BJ (cell line): ENCODE data around the gene CNGA3. TPM values are rescaled to one million over a fixed set of nuclear protein-coding genes. Genes with fewer than 3 reads are reported as not detected.

ENCODE experiments used
- CTCF ChIA-PET: fragments of 350-600 bp; formaldehyde crosslinking; extraction: SDS; loops from one replicate; lab custom pipeline; 2021; ENCODE audit warnings: antibody characterized with exemption, inconsistent platforms; lab: Yijun Ruan, JAX
- POLR2A ChIA-PET: fragments of 300-600 bp; sonication (Branson Sonifier 250); formaldehyde crosslinking; extraction: SDS; loops from one replicate; lab custom pipeline; 2021; ENCODE audit warnings: antibody characterized with exemption; lab: Charles Lee
- DNase-seq: peaks from one replicate; pipeline ENCODE4 v3.0.0-alpha.2; 2011; ENCODE audit warnings: low read depth
- H3K27me3 ChIP-seq: 2 replicates; pipeline ENCODE4 v1.6.0; 2011; ENCODE audit warnings: low read length; ENCODE audit not compliant: control insufficient read depth, insufficient read depth
- H3K36me3 ChIP-seq: 2 replicates; pipeline ENCODE4 v1.5.1; 2011; ENCODE audit warnings: low read length; ENCODE audit not compliant: control insufficient read depth, insufficient read depth
- H3K4me3 ChIP-seq: 2 replicates; pipeline ENCODE4 v1.5.1; 2011; ENCODE audit warnings: low read depth, mild to moderate bottlenecking, control low read depth, low read length
- CTCF ChIP-seq: IDR thresholded peaks from 2 replicates; pipeline ENCODE4 v1.5.1; 2011; ENCODE audit warnings: low read depth, mild to moderate bottlenecking, control low read depth, inconsistent platforms, low read length, moderate library complexity; ENCODE audit not compliant: insufficient read depth
- polyA plus RNA-seq: library from polyadenylated mRNA; depleted of rRNA; stranded (reverse); fragments of >200 nt; gene quantifications from 2 replicates; pipeline ENCODE4 v1.2.3, GENCODE V29; 2011

The CNGA3 gene
- polyA plus RNA-seq, 1 experiment: not detected

DNA sequence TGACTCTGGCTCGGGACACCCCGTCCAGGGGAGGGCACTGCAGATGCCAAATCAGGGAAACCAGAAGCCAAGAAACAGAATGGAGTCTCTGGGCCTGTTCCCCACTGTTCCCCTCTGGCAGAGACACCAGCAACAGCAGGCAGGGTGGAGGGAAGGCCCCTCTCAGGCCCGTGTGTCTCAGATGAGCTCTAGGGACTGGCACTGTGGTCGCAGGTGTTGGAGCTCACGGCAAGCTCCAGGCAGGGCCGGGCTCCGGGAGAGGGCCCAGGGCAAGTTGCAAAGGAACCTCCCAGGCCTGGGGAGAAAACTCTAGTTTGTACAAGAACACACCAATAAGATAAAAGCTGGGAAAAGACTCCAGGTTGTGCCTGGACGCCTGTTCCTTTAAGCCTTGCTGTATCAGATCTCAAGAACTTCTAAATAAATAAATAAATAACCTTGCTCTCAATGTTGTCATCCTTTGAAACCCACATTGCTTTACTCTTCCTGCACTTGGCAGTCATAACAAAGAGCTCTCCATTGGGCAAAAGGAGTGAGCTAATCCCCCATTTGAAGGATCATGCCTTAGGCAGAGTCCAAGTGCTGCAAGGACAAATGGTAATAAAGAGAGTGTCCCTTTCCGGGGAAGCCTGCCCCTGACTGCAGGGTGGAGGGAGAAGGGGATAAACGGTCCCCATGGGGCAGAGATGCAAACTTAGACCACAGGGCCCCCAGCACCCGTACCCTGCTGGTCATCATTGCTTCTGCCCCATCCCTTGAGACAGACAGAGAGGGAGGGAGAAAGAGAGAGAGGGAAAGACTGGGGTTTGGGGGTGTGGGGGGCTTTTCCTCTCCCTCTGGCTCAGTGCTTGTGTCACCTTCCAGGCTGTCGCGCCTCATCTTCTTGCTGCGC is 33.3 kb downstream of the CNGA3 start:
- no peak for TF ChIP-seq CTCF
- POLR2A ChIA-PET: no interaction called here
- Histone ChIP-seq H3K27me3 (peaks cover 5% of the 10 kb centered on the region), H3K36me3 (no peaks in the 10 kb centered on the region), H3K4me3 (no peak overlapping the region)
- DNase-seq: no peak
- CTCF ChIA-PET: interaction anchor here (1.7 to 2.7 kb wide), 2 partner anchors 639 to 680 kb away, joined by 8 read pairs; no protein-coding TSS in a partner anchor

DNA sequence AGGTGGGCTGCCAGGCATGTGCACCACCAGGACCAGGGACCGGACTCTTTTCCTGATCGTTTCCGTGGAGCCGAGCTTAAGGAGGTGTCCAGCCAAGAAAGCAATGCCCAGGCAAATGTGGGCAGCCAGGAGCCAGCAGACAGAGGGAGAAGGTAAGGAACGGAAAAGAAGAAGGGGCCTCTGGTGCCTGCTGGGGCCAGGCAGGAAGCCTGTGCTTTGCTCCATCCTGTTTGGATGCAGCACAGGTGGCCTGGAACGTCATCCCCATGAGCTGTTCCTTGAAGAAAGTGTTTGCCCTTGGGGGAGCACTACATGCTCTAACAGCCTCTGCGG is 33.9 kb downstream of the CNGA3 start:
- POLR2A ChIA-PET: no interaction called here
- CTCF ChIA-PET: interaction anchor here (0.8 to 2.7 kb wide), 2 partner anchors 111 to 639 kb away, joined by 3 to 8 read pairs; no protein-coding TSS in a partner anchor

DNA sequence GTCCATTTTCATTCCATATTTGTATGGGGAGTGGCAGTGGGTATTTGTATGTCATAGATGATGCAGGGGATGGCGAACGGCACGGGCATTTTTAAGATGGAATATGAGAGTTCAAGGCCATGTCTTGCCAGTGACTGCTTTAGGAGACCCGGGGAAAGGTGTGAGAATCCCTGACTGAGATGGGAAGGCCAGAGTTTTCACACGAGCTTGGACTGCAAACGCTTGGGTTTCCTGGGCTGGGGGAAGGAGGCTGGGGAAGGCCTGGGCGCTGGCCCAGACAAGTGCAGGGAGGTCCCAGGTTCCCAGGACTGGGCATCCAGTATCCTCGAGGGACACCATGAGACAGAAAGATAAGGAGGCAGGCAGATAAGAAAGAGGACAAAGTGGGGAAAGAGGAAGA is 35.2 kb downstream of the CNGA3 start:
- CTCF ChIA-PET: interaction anchor here (1.2 kb wide), 1 partner anchor 574 kb away, joined by 4 read pairs; no protein-coding TSS in a partner anchor
- peaks cover 2% of the 10 kb centered on the region for H3K27me3 ChIP-seq
- no peak overlapping the region for H3K4me3 ChIP-seq
- TF ChIP-seq CTCF: no peak
- no peak for DNase-seq
- H3K36me3 ChIP-seq: no peaks in the 10 kb centered on the region
- POLR2A ChIA-PET: no interaction called here

More for the DNA sequence above, 33.9 kb downstream of the CNGA3 start:
- no peak overlapping the region for H3K4me3 ChIP-seq
- peaks cover 5% of the 10 kb centered on the region for H3K27me3 ChIP-seq
- H3K36me3 ChIP-seq: no peaks in the 10 kb centered on the region
- TF ChIP-seq CTCF: no peak
- no peak for DNase-seq

GRCh38 chr2:98382086-98382485 is 35.8 kb downstream of the CNGA3 start:
- no peak for DNase-seq
- H3K27me3 ChIP-seq: peaks cover 2% of the 10 kb centered on the region
- ChIA-PET CTCF (interaction anchor here (1.2 kb wide), 2 partner anchors 575 to 792 kb away, joined by 4 read pairs; no protein-coding TSS in a partner anchor), POLR2A (no interaction called here)
- no peak for TF ChIP-seq CTCF
- H3K4me3 ChIP-seq: no peak overlapping the region
- H3K36me3 ChIP-seq: no peaks in the 10 kb centered on the region

- Histone ChIP-seq H3K4me3 (no peak overlapping the region), H3K27me3 (peaks cover under 1% of the 10 kb centered on the region), H3K36me3 (no peaks in the 10 kb centered on the region)
- no peak for TF ChIP-seq CTCF
- CTCF ChIA-PET: interaction anchor here (1.2 to 8.0 kb wide), 3 partner anchors 576 to 792 kb away, joined by 4 to 92 read pairs (median 26); no protein-coding TSS in a partner anchor
- POLR2A ChIA-PET: no interaction called here
- DNase-seq: no peak
Observed at GRCh38 chr2:98382739-98383138, 36.5 kb downstream of the CNGA3 start.
